ENCODE data around the gene EEF1AKMT3.

Gene EEF1AKMT3

GRCh38 chr12:57811028-57811755 lies 38.8 kb downstream of the EEF1AKMT3 start:
- Histone ChIP-seq H3K36me3 (ENCODE audit: insufficient read depth, low read length) (peaks cover 7% of the 10 kb centered on the region; the same call in 1 of the 2 replicates), H3F3A (ENCODE audit: low read depth) (no peaks in the 10 kb centered on the region), H3K4me1 (ENCODE audit: insufficient read depth, low read length, poor library complexity, severe bottlenecking) (no peaks in the 10 kb centered on the region), H3K9me3 (ENCODE audit: insufficient read depth, low read depth, low read length) (no peaks in the 10 kb centered on the region), H3K9me2 (replicated peaks; ENCODE audit: low read depth, low read length) (no peaks in the 10 kb centered on the region), H3K9ac (ENCODE audit: low read depth, low read length, poor library complexity, severe bottlenecking) (no peak overlapping the region), H3K79me2 (ENCODE audit: insufficient read depth, low read length) (no peaks in the 10 kb centered on the region), H3K4me2 (ENCODE audit: low read depth, low read length, poor library complexity, severe bottlenecking) (no peak overlapping the region), H4K20me1 (ENCODE audit: insufficient read depth, low read length, poor library complexity, severe bottlenecking) (no peaks in the 10 kb centered on the region), H2AFZ (ENCODE audit: low read length) (no peak overlapping the region), H3K27me3 (ENCODE audit: insufficient read depth, low read length, poor library complexity, severe bottlenecking) (no peaks in the 10 kb centered on the region), H3K4me3 (ENCODE audit: low read length, poor library complexity, severe bottlenecking) (no peak overlapping the region)
- TF ChIP-seq EZH2phosphoT487 (IDR thresholded peaks at IDR 0.05; ENCODE audit: borderline replicate concordance) (no peak), CTCF (conservative IDR thresholded peaks at IDR 0.05; ENCODE audit: low read length) (no peak)

GRCh38 chr12:57813111-57813970 lies 40.9 kb downstream of the EEF1AKMT3 start:
- Histone ChIP-seq H3K4me2 (ENCODE audit: low read depth, low read length, poor library complexity, severe bottlenecking) (no peak overlapping the region), H3K9me2 (replicated peaks; ENCODE audit: low read depth, low read length) (no peaks in the 10 kb centered on the region), H2AFZ (ENCODE audit: low read length) (no peak overlapping the region), H3K4me1 (ENCODE audit: insufficient read depth, low read length, poor library complexity, severe bottlenecking) (no peaks in the 10 kb centered on the region), H3K27me3 (ENCODE audit: insufficient read depth, low read length, poor library complexity, severe bottlenecking) (no peaks in the 10 kb centered on the region), H3K9me3 (ENCODE audit: insufficient read depth, low read depth, low read length) (no peaks in the 10 kb centered on the region), H3K79me2 (ENCODE audit: insufficient read depth, low read length) (no peaks in the 10 kb centered on the region), H4K20me1 (ENCODE audit: insufficient read depth, low read length, poor library complexity, severe bottlenecking) (no peaks in the 10 kb centered on the region), H3K36me3 (ENCODE audit: insufficient read depth, low read length) (0 out of 2 replicates have a peak, but pooled peaks cover under 1% of the 10 kb centered on the region), H3K4me3 (ENCODE audit: low read length, poor library complexity, severe bottlenecking) (no peak overlapping the region), H3F3A (ENCODE audit: low read depth) (no peaks in the 10 kb centered on the region), H3K9ac (ENCODE audit: low read depth, low read length, poor library complexity, severe bottlenecking) (no peak overlapping the region)
- no peak for TF ChIP-seq CTCF (conservative IDR thresholded peaks at IDR 0.05; ENCODE audit: low read length)

DNA sequence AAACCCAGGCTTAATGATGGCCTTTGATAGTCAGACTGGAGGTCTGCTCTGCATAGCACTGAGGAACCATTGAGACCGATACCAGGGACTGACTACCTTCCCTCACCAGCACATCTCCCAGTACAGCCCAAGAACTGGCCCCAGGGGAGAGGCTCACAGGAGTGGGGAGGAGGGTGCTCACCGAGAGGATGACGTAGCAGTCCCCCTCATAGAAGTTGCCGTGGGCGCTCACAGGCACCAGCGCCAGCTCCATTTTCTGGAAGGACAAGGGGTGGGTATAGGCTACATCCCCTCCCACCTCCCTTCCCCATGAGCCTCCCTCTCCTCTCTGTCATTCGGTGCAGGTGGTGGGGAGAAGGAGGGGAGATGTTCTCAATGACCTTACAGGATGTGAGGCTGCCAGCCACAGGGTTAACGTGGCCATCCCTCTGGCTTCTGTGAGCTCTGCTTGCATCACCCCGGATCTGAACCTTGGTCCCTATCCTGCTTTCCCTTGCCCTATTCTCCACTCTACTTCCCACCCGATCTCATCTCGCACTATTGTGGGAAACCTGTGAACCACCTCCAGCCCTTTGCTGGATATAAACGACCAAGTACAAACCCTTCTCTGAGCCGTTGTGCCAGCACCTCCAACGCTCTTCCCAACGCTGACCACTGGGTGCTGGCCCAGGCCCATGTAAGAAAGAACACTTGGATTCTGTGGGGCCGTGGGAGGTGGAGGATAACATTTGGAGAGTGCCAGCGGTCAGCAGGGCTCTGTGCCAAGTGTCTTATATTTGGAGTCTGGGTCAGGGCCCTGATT lies 41.8 kb downstream of the EEF1AKMT3 start:
- no peak overlapping the region for H2AFZ ChIP-seq (ENCODE audit: low read length)
- H3F3A ChIP-seq (ENCODE audit: low read depth), result no peaks in the 10 kb centered on the region
- TF ChIP-seq CTCF (conservative IDR thresholded peaks at IDR 0.05; ENCODE audit: low read length), result no peak
- no peak for TF ChIP-seq EZH2phosphoT487 (IDR thresholded peaks at IDR 0.05; ENCODE audit: borderline replicate concordance)

More for the DNA sequence above, 41.8 kb downstream of the EEF1AKMT3 start:
- Histone ChIP-seq H3K9me2 (replicated peaks; ENCODE audit: low read depth, low read length) (no peaks in the 10 kb centered on the region), H3K9ac (ENCODE audit: low read depth, low read length, poor library complexity, severe bottlenecking) (no peak overlapping the region), H3K4me3 (ENCODE audit: low read length, poor library complexity, severe bottlenecking) (no peak overlapping the region), H3K9me3 (ENCODE audit: insufficient read depth, low read depth, low read length) (no peaks in the 10 kb centered on the region), H3K27me3 (ENCODE audit: insufficient read depth, low read length, poor library complexity, severe bottlenecking) (no peaks in the 10 kb centered on the region), H3K4me2 (ENCODE audit: low read depth, low read length, poor library complexity, severe bottlenecking) (no peak overlapping the region), H3K36me3 (ENCODE audit: insufficient read depth, low read length) (no peaks in the 10 kb centered on the region), H4K20me1 (ENCODE audit: insufficient read depth, low read length, poor library complexity, severe bottlenecking) (no peaks in the 10 kb centered on the region), H3K79me2 (ENCODE audit: insufficient read depth, low read length) (no peaks in the 10 kb centered on the region), H3K4me1 (ENCODE audit: insufficient read depth, low read length, poor library complexity, severe bottlenecking) (no peaks in the 10 kb centered on the region)

Data from Loucy (cell line).